GM12878 (cell line): ENCODE measurements around the gene WNT9B. TPM values are rescaled to one million over a fixed set of nuclear protein-coding genes. Genes with fewer than 3 reads are reported as not detected.

Experiments
- ATAC-seq: fragments of 200-7000 bp; cut with Tn5 transposase; 3 replicates; pipeline ENCODE4 v1.9.1; 2020; ENCODE audit warnings: mild to moderate bottlenecking, moderate library complexity
- BruUV-seq: library from RNA; stranded (reverse); fragments of 400-500 nt; replicated peaks from 2 replicates; lab custom pipeline; 2021; lab: Mats Ljungman, UMichigan
- CTCF ChIA-PET: fragments of 300-600 bp; sonication (Branson Sonifier 250); formaldehyde crosslinking; extraction: SDS; loops from one replicate; lab custom pipeline; 2021; ENCODE audit warnings: inconsistent platforms; lab: Yijun Ruan, JAX
- POLR2A ChIA-PET: fragments of 350-600 bp; formaldehyde crosslinking; extraction: SDS; loops from one replicate; lab custom pipeline; 2021; ENCODE audit warnings: inconsistent platforms; lab: Charles Lee
- RAD21 ChIA-PET: fragments of 300-600 bp; sonication (Branson Sonifier 250); formaldehyde crosslinking; loops from one replicate; lab custom pipeline; 2023; ENCODE audit warnings: antibody characterized with exemption; ENCODE audit not compliant: unreplicated experiment; lab: Charles Lee
- SMC1A ChIA-PET: fragments of 300-600 bp; sonication (Branson Sonifier 250); formaldehyde crosslinking; loops from one replicate; lab custom pipeline; 2023; ENCODE audit not compliant: unreplicated experiment, uncharacterized antibody; lab: Charles Lee
- DNase-seq: peaks from one replicate; pipeline ENCODE4 v3.0.0-alpha.2; 2011; ENCODE audit warnings: low read depth, low spot score
- FAIRE-seq: peaks from 3 replicates; lab custom pipeline; 2011; peaks lifted over from hg19 to GRCh38; lab: Jason Lieb, UNC
- H2AFZ ChIP-seq: 2 replicates; pipeline ENCODE4 v1.6.0; 2011; ENCODE audit warnings: low read depth, low read length, control low read depth; ENCODE audit not compliant: control insufficient read depth
- H3K27ac ChIP-seq: 2 replicates; pipeline ENCODE4 v1.5.1; 2011; ENCODE audit warnings: control low read depth; ENCODE audit not compliant: control insufficient read depth, insufficient read depth
- H3K27me3 ChIP-seq, 2 experiments: replicated peaks in 1 of 2; 2 replicates each; pipeline versions ENCODE4 v1.6.0 to v1.6.1; 2011; ENCODE audit warnings: low read length in 1 of 2; ENCODE audit not compliant: control insufficient read depth in 2 of 2, insufficient read depth in 2 of 2
- H3K36me3 ChIP-seq, 2 experiments: 2 replicates each; pipeline ENCODE4 v1.5.1; 2011; ENCODE audit warnings: low read length in 1 of 2; ENCODE audit not compliant: control insufficient read depth in 2 of 2, insufficient read depth in 2 of 2
- H3K4me1 ChIP-seq: 2 replicates; pipeline ENCODE4 v1.6.1; 2011; ENCODE audit warnings: mild to moderate bottlenecking, low read length, moderate library complexity, mixed read lengths; ENCODE audit not compliant: control insufficient read depth, insufficient read depth
- H3K4me2 ChIP-seq: 2 replicates; pipeline ENCODE4 v1.6.0; 2011; ENCODE audit warnings: control low read depth; ENCODE audit not compliant: control insufficient read depth, insufficient read depth
- H3K4me3 ChIP-seq: fragments of 200-600 bp; sonication (generic); 2 replicates; pipeline ENCODE4 v1.5.1; 2016
- H3K79me2 ChIP-seq: 2 replicates; pipeline ENCODE4 v1.6.0; 2011; ENCODE audit warnings: low read length; ENCODE audit not compliant: control insufficient read depth, insufficient read depth
- H3K9ac ChIP-seq: 2 replicates; pipeline ENCODE4 v1.8.0; 2011; ENCODE audit warnings: low read length, control low read depth, mixed read lengths; ENCODE audit not compliant: control insufficient read depth, insufficient read depth
- H3K9me3 ChIP-seq: replicated peaks from 3 replicates; pipeline ENCODE4 v1.5.1; 2011; ENCODE audit warnings: mild to moderate bottlenecking, low read length; ENCODE audit not compliant: control insufficient read depth, insufficient read depth
- H4K20me1 ChIP-seq: 2 replicates; pipeline ENCODE4 v1.6.0; 2011; ENCODE audit not compliant: control insufficient read depth, insufficient read depth
- BCLAF1 ChIP-seq: fragments of 450-650 bp; IDR thresholded peaks from 2 replicates; pipeline ENCODE4 v1.6.1; 2017; ENCODE audit warnings: antibody characterized with exemption, mild to moderate bottlenecking, moderate library complexity
- BHLHE40 ChIP-seq, 2 experiments: fragments of 450-650 bp in 1 of 2; IDR thresholded peaks; 2 replicates each; pipeline ENCODE4 v1.6.1; 2011 to 2017; ENCODE audit warnings: low read depth in 2 of 2, borderline replicate concordance in 1 of 2, improper control_type of control experiment in 1 of 2, low read length in 1 of 2, mild to moderate bottlenecking in 1 of 2
- CUX1 ChIP-seq: IDR thresholded peaks from 2 replicates; pipeline ENCODE4 v1.6.1; 2012; ENCODE audit warnings: improper control_type of control experiment, low read depth, low read length; ENCODE audit not compliant: insufficient replicate concordance
- FOXK2 ChIP-seq: fragments of 450-650 bp; IDR thresholded peaks from 2 replicates; pipeline ENCODE4 v1.6.1; 2017; ENCODE audit warnings: mild to moderate bottlenecking, moderate library complexity
- NRF1 ChIP-seq: conservative IDR thresholded peaks from 2 replicates; pipeline ENCODE4 v1.6.1; 2011; ENCODE audit warnings: mild to moderate bottlenecking, low read depth, low read length, improper control_type of control experiment
- PAX8 ChIP-seq: fragments of 450-650 bp; IDR thresholded peaks from 2 replicates; pipeline ENCODE4 v1.6.1; 2017; ENCODE audit warnings: mild to moderate bottlenecking, moderate library complexity
- REST ChIP-seq: IDR thresholded peaks from 2 replicates; pipeline ENCODE4 v1.6.1; 2012; ENCODE audit warnings: mild to moderate bottlenecking, low read depth, low read length
- SMAD1 ChIP-seq: fragments of 450-650 bp; IDR thresholded peaks from 2 replicates; pipeline ENCODE4 v1.6.1; 2018; ENCODE audit warnings: mild to moderate bottlenecking, low read depth; ENCODE audit not compliant: partially characterized antibody
- SMAD5 ChIP-seq: IDR thresholded peaks from 2 replicates; pipeline ENCODE4 v1.6.1; 2016; ENCODE audit warnings: antibody characterized with exemption, low read depth
- WGBS: methylation state at CpG from one replicate; pipeline ENCODE4 v1.1.6; 2016; ENCODE audit warnings: low lambda C conversion rate; ENCODE audit not compliant: insufficient replicate concordance, insufficient coverage; ENCODE audit errors: missing lambda C conversion rate; 5-methylcytosine and 5-hydroxymethylcytosine counted together
- in situ Hi-C: fragments of 300-500 bp; cut with MboI; formaldehyde crosslinking; loops from 9 replicates; pipeline ENCODE4 v1.14.3; 2018; ENCODE audit warnings: mixed read lengths
- intact Hi-C: fragments of 100-400 bp; cut with micrococcal nuclease; formaldehyde crosslinking; loops from one replicate; pipeline ENCODE4 v1.14.2; 2022; ENCODE audit not compliant: unreplicated experiment
- polyA plus RNA-seq, 11 experiments: library from polyadenylated mRNA; depleted of rRNA in 4 of 11; unstranded in 6 of 11; stranded (reverse) in 5 of 11; fragments of >200 nt; fragmentation: Nextera tagmentation in 4 of 11; fragmentation: Illumina TruSeq in 1 of 11; extraction: Ambion mirVana in 4 of 11; extraction: Trizol in 1 of 11; gene quantifications; 1 replicate in 1 of 11; 2 replicates in 10 of 11; pipeline versions ENCODE4 v1.2.1 to v1.2.3, GENCODE V29; 2011 to 2016; ENCODE audit warnings: inconsistent platforms in 2 of 11, missing spikeins in 2 of 11, low read depth in 1 of 11
- total RNA-seq, 4 experiments: library from RNA; depleted of rRNA in 3 of 4; stranded (reverse); fragments of >200 nt in 3 of 4; fragmentation: Illumina TruSeq in 1 of 4; extraction: Trizol in 1 of 4; gene quantifications; 2 replicates each; pipeline versions ENCODE4 v1.2.1 to v1.2.3, GENCODE V29; 2013 to 2021
- TF ChIP-seq, protein P1 (sequence below): fragments of 450-650 bp; IDR thresholded peaks from 2 replicates; pipeline ENCODE4 v1.6.1; 2014; ENCODE audit warnings: mild to moderate bottlenecking

WNT9B gene
- total and polyA plus RNA-seq, 10 of the 15 experiments (the other 5 are each of a cell fraction or from before 2014, with no cell fraction given), result not detected

DNA sequence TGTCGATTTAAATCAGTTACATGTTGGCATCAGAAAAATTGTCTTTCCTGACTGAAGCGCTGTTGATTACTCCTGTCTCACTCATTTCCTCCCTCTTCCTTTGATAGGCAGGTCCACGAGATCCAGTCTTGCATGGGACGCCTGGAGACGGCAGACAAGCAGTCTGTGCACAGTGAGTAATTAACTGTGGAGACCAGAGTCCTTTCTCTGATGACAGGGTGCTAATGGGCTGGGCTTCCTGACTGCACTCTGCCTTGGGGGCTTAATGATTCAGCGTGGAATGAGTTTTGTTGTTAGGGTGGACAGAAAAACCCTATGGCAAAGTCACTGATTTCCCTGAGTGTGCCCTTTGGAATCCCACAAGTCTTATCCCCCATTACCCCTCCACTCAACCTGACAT lies 78.0 kb downstream of the WNT9B start:
- intact Hi-C loops (no loop called here), in situ Hi-C loops (no loop called here)
- WGBS, result 75% methylated on average over 6 of the region's 6 CpGs
- Histone ChIP-seq H3K36me3 (peaks cover 12 to 46% of the 10 kb centered on the region in 2 experiments), H3K9me3 (no peaks in the 10 kb centered on the region), H3K4me3 (no peak overlapping the region), H3K27me3 (no peaks in the 10 kb centered on the region), H2AFZ (no peak overlapping the region), H3K27ac (no peak overlapping the region), H3K4me2 (no peak overlapping the region), H3K79me2 (peaks cover 45% of the 10 kb centered on the region), H4K20me1 (peaks cover 4% of the 10 kb centered on the region), H3K9ac (no peak overlapping the region), H3K4me1 (0 out of 2 replicates have a peak, but pooled peaks cover 4% of the 10 kb centered on the region)
- ATAC-seq (no peak), DNase-seq (no peak), FAIRE-seq (no peak)
- no TSS peak for BruUV-seq
- ChIA-PET CTCF (no interaction called here), POLR2A (no interaction called here), SMC1A (no interaction called here), RAD21 (no interaction called here)
- TF ChIP-seq PAX8, result no peak
- TF ChIP-seq SMAD1, result no peak
- no peak for TF ChIP-seq NRF1
- no peak for TF ChIP-seq REST
- TF ChIP-seq BHLHE40 (IDR thresholded peaks at IDR 0.05; ENCODE audit: borderline replicate concordance in 1 of 2, low read depth in 2 of 2, low read length in 1 of 2), result no peak
- no peak for TF ChIP-seq CUX1
- no peak for TF ChIP-seq FOXK2
- TF ChIP-seq, protein P1, sequence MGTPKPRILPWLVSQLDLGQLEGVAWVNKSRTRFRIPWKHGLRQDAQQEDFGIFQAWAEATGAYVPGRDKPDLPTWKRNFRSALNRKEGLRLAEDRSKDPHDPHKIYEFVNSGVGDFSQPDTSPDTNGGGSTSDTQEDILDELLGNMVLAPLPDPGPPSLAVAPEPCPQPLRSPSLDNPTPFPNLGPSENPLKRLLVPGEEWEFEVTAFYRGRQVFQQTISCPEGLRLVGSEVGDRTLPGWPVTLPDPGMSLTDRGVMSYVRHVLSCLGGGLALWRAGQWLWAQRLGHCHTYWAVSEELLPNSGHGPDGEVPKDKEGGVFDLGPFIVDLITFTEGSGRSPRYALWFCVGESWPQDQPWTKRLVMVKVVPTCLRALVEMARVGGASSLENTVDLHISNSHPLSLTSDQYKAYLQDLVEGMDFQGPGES, result no peak
- TF ChIP-seq SMAD5, result no peak
- no peak for TF ChIP-seq BCLAF1
